ENCODE results near the gene COLEC12. TPM values are rescaled to one million over a fixed set of nuclear protein-coding genes. Genes with fewer than 3 reads are reported as not detected.

The COLEC12 gene
- total RNA-seq, 3 donors from 2014 or later (not counting 1 experiment from before 2014, with no cell fraction given) = not detected

- Histone ChIP-seq H3K27ac (ENCODE audit: low read length) (no peak overlapping the region), H3K4me1 (ENCODE audit: control insufficient read depth, insufficient read depth, low read length) (no peaks in the 10 kb centered on the region), H3K4me3 (ENCODE audit: low read length) (no peak overlapping the region), H3K9me3 (ENCODE audit: control insufficient read depth, insufficient read depth, low read length) (no peaks in the 10 kb centered on the region), H3K27me3 (ENCODE audit: control insufficient read depth, insufficient read depth, low read length) (no peaks in the 10 kb centered on the region), H3K36me3 (ENCODE audit: control insufficient read depth, insufficient read depth, low read length) (no peaks in the 10 kb centered on the region)
- Mint-ChIP-seq H3K27me3 (ENCODE audit: low read depth in 2 of 2) (peaks cover 10 to 17% of the 10 kb centered on the region in 2 donors), H3K4me1 (no peaks in the 10 kb centered on the region), H3K4me3 (no peak overlapping the region), H3K27ac (no peak overlapping the region), H3K9me3 (peaks cover 0 to 2% of the 10 kb centered on the region in 2 donors), H3K36me3 (no peaks in the 10 kb centered on the region)
- intact Hi-C loops (cut with micrococcal nuclease) = no loop called here
- ATAC-seq (no peak), DNase-seq (no peak)
- WGBS (ENCODE audit: insufficient coverage) = 78% methylated on average over 12 of the region's 12 CpGs
- TF ChIP-seq CTCF (IDR thresholded peaks at IDR 0.05) = no peak
These were observed 42.7 kb downstream of the COLEC12 start for GRCh38 chr18:457521-458412.

DNA sequence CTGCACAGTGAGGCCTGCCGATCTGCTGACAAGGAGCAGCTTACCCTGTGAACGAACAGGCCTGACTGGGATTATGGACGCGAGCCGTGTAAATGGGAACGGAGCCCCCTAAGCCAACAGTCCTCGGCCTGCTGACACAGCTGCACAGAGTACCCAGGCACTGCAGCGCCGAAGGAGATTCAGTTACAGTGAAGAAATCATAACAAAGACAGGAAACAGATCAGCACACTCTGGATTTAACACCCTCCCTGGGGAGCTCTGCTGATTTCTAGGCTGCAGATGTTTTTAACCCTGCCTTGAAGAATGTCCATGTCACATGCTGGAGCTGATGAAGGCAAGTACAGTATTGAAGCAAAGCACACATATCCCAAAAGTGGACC lies 43.4 kb downstream of the COLEC12 start:
- H3K27ac ChIP-seq (ENCODE audit: low read length) = no peak overlapping the region
- H3K27me3 Mint-ChIP-seq (ENCODE audit: low read depth in 2 of 2) = peaks cover 10 to 15% of the 10 kb centered on the region in 2 donors
- 22% methylated on average over 9 of the region's 9 CpGs for WGBS (ENCODE audit: insufficient coverage)
- H3K4me1 ChIP-seq (ENCODE audit: control insufficient read depth, insufficient read depth, low read length) = no peaks in the 10 kb centered on the region
- ATAC-seq = no peak
- no peak overlapping the region for H3K4me3 Mint-ChIP-seq
- peaks cover 0 to 2% of the 10 kb centered on the region in 2 donors for H3K9me3 Mint-ChIP-seq
- H3K4me1 Mint-ChIP-seq = no peaks in the 10 kb centered on the region
- H3K36me3 Mint-ChIP-seq = no peaks in the 10 kb centered on the region
- no peak for DNase-seq
- H3K27ac Mint-ChIP-seq = no peak overlapping the region
- TF ChIP-seq CTCF (IDR thresholded peaks at IDR 0.05) = no peak
- no peak overlapping the region for H3K4me3 ChIP-seq (ENCODE audit: low read length)
- H3K27me3 ChIP-seq (ENCODE audit: control insufficient read depth, insufficient read depth, low read length) = no peaks in the 10 kb centered on the region
- no peaks in the 10 kb centered on the region for H3K36me3 ChIP-seq (ENCODE audit: control insufficient read depth, insufficient read depth, low read length)
- no peaks in the 10 kb centered on the region for H3K9me3 ChIP-seq (ENCODE audit: control insufficient read depth, insufficient read depth, low read length)
- intact Hi-C loops (cut with micrococcal nuclease) = no loop called here

GRCh38 chr18:456361-457139 lies 44.0 kb downstream of the COLEC12 start:
- Histone ChIP-seq H3K4me1 (ENCODE audit: control insufficient read depth, insufficient read depth, low read length) (no peaks in the 10 kb centered on the region), H3K4me3 (ENCODE audit: low read length) (no peak overlapping the region), H3K9me3 (ENCODE audit: control insufficient read depth, insufficient read depth, low read length) (peaks cover 2% of the 10 kb centered on the region), H3K27me3 (ENCODE audit: control insufficient read depth, insufficient read depth, low read length) (no peaks in the 10 kb centered on the region), H3K27ac (ENCODE audit: low read length) (no peak overlapping the region), H3K36me3 (ENCODE audit: control insufficient read depth, insufficient read depth, low read length) (no peaks in the 10 kb centered on the region)
- Mint-ChIP-seq H3K27ac (no peak overlapping the region), H3K4me1 (no peaks in the 10 kb centered on the region), H3K36me3 (no peaks in the 10 kb centered on the region), H3K27me3 (ENCODE audit: low read depth in 2 of 2) (peaks cover 9 to 10% of the 10 kb centered on the region in 2 donors), H3K9me3 (peaks cover 0 to 2% of the 10 kb centered on the region in 2 donors), H3K4me3 (no peak overlapping the region)
- DNase-seq (no peak), ATAC-seq (no peak)
- intact Hi-C loops (cut with micrococcal nuclease) = no loop called here
- WGBS (ENCODE audit: insufficient coverage) = 84% methylated on average over 22 of the region's 22 CpGs
- TF ChIP-seq CTCF (IDR thresholded peaks at IDR 0.05) = no peak
